NCI-H146 treated with DMSO at 0.1 percent for 48 hours (cell line): ENCODE results near the gene LAMA3.
A peak's percentile ranks its signal among the peaks of the same experiment; 100 is the strongest.

ENCODE experiments used
- DNase-seq: peaks from one replicate; lab custom pipeline; 2025; ENCODE audit not compliant: unreplicated experiment; lab: John Stamatoyannopoulos, UW

The LAMA3 gene, protein sequence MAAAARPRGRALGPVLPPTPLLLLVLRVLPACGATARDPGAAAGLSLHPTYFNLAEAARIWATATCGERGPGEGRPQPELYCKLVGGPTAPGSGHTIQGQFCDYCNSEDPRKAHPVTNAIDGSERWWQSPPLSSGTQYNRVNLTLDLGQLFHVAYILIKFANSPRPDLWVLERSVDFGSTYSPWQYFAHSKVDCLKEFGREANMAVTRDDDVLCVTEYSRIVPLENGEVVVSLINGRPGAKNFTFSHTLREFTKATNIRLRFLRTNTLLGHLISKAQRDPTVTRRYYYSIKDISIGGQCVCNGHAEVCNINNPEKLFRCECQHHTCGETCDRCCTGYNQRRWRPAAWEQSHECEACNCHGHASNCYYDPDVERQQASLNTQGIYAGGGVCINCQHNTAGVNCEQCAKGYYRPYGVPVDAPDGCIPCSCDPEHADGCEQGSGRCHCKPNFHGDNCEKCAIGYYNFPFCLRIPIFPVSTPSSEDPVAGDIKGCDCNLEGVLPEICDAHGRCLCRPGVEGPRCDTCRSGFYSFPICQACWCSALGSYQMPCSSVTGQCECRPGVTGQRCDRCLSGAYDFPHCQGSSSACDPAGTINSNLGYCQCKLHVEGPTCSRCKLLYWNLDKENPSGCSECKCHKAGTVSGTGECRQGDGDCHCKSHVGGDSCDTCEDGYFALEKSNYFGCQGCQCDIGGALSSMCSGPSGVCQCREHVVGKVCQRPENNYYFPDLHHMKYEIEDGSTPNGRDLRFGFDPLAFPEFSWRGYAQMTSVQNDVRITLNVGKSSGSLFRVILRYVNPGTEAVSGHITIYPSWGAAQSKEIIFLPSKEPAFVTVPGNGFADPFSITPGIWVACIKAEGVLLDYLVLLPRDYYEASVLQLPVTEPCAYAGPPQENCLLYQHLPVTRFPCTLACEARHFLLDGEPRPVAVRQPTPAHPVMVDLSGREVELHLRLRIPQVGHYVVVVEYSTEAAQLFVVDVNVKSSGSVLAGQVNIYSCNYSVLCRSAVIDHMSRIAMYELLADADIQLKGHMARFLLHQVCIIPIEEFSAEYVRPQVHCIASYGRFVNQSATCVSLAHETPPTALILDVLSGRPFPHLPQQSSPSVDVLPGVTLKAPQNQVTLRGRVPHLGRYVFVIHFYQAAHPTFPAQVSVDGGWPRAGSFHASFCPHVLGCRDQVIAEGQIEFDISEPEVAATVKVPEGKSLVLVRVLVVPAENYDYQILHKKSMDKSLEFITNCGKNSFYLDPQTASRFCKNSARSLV (N-terminal part only)

DNA sequence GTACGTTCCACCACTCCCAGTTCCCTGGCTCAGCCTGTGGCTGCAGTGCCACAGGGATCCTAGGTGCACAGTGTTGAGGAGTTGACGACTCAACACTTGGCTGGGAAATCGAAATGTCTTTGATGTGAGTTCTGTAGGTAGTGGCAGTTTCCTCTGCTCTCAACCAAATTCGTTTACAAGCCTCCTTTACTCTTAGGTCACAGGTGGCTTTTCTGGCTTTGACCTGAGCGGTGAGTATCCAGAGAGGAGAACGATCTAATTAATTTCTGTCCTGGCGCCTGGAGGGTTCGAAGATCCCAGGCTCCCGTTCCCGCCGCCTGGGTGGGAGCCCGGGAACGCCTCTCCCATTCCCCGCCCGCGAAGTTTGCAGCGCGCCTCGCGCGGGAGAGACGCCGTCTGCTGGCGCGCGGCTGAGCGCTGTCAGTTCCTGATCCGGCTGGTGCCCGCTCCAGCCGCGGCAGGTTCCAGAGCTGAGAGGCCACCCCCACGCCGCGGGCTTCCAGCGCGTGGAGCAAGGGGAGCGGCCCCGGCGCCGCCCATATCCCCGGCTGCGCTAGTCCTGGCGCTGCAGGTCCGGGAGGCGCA is at the start of gene LAMA3:
TSS of gene LAMA3 (plus strand) at position 423 of the 585 bp plus-strand sequence. CDS start 231 bp downstream, outside the sequence.
- DNase-seq = peak; percentile 75

DNA sequence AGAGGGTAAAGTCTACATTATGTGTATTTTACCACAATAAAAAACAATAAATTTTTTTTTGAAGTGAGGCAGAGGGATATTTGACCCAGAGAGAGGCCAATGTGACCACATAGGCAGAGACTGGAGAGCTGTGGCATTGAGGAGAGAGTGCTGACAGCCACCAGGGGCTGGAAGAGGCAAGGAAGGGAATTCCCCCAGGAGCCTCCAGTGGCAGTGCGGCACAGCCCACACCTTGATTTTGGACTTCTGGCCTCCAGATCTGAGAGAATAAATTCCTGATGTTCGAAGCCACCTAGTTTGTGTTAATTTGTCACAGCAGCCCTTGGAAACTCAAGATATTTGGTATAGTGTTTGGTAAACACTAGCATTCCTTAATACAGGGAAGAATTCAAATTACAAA is 49.2 kb upstream of the LAMA3 start:
- DNase-seq = no peak

DNA sequence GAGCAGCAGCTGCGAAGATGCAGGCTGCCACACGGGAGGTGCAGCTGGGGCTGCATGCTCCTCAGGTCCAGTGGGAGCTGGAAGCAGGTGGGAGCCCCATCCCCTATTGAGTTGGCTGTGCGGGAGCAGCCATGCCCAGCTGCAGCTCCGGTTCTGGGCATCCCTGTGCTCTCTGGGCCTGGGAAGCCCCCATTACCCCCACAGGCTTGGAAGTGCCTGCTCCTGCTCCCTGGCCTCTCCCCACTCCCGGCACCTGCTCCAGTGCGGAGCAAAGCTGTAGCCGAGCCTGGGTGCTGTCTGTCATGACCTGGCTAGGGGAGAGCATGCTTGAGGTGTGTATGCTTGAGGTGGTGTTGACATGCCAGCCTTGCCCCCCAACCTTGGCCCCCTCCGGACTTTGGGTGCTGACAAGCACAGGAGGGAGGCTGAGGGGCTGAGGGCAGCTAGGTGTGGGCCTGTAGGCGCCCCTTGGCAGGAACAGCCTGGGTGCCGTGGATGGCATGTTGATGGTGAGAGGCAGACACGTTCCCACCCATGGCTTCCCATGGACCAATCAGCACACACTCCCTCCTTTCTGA is 48.0 kb upstream of the LAMA3 start:
- no peak for DNase-seq

DNA sequence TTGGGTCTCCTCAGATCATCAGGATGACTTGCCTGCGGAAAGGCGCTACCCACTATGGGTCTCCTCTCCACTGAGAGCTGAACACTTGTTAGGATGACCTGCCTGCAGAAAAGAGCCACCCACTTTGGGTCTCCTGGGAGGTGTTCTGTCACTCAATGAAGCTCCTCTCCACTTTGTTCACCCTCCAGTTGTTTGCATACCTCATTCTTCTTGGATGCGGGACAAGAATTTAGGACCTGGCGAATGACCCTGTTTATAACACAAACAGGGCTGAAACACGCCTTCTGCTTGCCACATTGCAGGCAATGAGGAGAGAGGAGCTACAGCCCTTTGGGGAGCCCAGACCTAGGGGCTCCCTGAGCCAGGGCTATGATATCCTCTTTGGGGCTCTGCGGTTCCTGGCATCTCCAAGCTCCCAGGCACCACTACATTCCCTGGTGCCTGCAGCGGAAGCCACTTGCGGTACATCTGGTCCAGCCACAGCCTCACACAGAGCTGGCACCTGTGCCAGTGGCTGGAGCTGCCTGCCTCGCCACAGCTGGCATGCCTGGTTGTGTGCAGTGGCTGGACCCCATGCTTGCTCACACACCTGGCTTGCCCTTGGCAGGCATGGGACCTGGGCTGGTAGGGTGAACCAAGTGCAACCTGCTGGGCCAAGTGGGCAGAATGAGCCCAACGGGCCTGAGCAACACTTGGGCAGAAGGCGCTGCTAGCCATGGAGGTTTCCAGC is 47.2 kb upstream of the LAMA3 start:
- DNase-seq = no peak

DNA sequence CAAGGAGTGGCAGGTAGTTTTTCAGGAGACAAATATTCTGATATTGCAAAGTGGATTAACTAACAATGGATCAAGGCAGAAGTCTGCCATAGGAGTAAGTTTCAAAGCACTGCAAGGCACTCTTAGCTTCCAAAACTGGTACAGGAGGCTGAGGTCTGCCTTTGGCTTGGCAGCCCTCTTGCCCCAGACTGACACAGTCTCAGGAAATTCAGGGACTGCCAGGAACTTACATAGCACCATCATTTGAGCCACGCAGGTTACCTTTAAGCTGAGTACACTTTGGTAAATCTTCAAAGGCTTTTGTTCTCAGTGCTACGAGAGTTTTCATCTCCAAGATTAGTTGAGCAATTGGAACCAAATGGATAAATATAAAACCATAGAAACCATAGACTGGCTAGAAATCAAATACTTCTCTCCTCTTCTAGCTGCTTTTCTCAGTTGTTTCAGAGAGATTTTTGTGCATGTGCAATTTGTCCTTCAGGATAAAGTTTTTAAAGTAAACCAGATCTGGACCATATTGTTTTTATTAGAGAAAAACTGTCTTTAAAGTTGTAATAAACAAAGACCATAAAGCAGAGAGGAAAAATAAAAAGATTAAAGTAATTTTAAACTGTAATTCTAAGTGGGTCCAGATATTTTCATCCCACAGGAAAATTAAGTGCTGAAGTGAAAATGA is 45.3 kb upstream of the LAMA3 start:
- no peak for DNase-seq

DNA sequence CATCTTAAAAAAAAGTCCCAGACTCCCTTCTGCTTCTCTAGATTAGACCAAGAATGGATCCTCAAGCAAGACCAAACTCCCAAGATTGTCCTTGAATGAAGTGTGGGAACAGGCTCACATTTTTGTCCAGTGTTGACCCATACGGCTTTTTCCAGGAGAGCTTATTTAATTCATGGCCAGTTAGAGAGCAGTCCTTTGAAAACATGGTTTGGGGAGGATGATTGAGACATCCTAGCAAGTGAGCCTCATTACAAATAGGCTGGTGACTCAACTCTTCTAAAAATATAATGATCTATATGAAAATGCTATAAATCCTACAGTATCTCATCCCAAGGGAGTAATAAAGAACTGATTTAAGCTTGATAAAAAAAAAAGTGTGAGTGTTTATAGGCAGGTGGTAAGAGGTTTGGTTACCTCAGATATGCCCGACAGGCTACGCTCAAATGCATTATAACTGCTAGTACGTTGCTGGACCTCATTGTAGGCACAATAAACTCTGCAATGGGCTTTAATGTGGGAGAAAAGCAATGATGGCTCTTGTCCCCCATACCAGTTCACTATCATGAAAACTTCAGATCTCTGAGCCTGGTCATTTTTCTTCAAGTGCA is 43.6 kb upstream of the LAMA3 start:
- DNase-seq = no peak

DNA sequence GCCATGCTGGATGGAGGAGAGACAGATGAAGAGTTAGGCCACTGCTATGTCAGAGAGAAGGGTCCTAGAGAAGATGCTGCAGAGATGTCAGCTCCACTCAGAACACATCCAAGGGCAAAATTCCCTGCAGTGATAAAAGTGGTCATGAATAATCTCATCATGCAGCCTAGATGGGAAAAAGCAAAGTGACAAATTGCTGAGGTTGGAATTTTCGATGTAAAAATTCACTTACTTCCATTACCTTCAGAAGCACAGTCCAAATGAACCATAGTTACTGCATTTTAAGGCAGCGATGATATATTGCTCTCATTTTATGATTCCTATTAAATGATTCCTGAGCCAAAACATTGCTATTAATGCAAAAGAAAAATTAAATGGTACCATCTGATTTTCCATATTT is 43.0 kb upstream of the LAMA3 start:
- DNase-seq = no peak

DNA sequence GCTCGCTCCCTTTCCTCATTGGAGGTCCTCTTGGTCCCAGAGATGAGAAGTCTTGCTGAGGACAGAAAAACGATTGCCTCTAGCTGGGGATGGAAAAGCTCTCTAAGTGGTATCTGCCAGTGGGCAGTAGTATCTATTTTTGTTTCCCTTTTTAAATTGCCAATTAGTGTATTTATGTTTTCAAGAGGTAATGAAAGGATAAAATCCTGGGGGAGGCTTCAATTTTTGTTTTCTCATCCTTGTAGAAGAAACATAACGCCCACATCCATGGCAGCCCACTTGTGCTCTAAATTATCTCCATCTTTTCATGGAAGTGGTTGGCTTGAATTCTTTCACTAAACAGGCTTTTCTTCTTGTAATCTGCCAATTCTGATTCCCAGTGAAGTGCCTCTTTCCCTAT is 40.8 kb upstream of the LAMA3 start:
- DNase-seq = no peak

DNA sequence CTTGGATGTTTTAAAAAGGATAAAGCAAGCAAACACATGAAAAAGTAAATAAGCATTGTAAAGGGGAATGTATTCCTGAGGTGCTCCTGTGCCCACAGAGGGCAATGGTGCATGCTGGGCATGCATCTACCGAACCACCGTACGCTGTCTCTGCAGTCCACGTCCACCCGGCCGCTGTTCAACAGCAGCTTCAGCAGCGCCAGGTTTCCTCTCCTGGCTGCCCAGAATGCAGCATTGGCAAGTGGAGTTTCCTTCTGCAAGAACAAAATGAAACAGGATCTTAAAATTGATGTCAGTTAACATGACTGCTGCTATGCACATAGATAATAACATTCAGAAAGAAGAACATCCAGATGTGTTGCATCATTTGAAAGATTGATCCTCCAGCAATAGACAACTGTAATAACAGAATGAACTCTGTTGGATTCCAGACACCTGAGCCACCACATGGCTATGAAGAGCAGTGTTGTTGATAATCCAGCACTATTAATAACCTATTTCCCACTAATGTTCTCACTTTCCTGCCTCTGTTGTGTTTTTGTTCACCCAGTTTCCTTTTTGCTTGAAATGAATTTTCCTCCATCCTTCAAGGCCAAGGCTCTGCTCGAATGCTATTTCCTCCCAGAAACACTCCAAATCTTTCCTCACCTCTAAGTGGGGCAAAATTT is 40.2 kb upstream of the LAMA3 start:
- no peak for DNase-seq

DNA sequence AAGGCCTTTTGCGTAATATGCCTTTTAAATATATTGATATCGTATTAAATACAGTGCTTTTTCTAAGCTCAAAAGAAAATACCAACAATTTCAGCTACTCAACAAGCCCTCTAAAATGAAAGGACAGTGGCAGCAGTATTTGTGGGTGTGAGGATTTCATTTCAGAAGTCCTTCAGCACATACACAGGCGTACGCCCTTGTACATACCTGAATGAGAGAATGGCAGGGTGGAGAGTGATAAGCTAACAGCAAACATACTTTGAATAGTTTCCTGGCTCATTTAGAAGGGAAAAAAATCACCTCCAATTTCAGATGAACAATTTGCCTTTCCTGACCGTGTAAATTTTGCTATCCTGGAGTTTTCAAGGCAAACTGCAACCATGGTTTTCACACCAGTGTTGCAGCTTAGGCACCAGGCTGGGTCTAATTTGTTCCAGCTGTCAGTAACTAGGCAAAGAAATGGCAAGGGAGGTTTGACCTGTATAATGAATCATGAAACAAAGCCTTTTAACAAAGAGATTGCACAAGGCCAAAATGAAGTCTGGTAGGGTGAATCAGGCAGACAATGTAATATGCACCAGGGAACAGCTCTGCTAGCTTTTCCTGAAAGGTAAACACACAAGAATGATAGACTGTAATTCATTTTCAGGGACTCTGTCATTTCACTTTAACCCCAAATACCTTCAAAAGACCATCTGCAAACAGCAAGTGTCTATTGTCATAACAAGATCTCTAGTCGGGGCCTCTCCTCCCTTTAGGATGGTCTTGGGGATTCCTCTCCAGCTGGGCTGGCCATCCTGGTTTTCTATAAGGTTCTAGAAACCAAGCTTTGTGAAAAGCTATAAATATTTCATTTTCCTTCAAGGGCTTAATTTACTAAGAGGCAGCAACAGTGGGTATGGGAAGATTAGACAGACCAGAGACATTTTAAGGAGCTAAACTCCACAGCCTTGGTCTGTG is 38.0 kb upstream of the LAMA3 start:
- peak; percentile 71 for DNase-seq

DNA sequence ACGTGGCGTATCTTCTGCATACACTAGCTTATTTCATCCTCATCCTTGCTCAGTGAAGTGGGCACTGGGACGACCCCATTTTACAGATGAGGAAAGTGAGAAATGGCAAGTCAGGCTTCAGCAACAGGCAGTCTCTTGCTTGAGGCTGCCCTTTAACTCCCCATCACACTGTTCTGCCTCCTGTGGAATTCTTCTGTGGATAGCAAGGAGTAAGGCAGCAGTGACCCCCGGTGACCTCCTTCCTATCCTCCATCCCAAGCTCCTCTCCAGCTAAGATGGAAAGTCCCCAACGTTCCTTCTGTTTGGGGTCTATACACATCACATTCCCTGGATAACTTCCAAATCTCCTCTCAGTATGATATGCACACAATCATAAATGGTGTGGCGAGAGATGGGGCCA is 37.0 kb upstream of the LAMA3 start:
- DNase-seq = no peak

DNA sequence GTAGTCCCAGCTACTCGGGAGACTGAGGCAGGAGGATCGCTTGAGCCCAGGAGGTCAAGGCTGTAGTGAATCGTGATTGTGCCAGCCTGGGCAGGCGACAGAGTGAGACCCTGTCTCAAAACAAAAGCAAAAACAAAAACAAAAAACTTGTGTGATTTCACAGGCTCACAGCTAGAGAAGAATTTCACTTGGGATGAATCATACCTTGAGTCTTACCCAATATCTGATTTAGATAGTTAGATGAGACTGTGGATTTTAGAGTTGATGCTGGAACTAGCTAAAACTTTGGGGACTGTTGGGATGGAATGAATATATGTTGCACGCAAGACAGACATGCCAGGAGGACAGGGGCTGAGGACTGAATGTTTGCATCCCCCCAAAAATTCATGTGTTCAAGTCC is 31.0 kb upstream of the LAMA3 start:
- DNase-seq = no peak

DNA sequence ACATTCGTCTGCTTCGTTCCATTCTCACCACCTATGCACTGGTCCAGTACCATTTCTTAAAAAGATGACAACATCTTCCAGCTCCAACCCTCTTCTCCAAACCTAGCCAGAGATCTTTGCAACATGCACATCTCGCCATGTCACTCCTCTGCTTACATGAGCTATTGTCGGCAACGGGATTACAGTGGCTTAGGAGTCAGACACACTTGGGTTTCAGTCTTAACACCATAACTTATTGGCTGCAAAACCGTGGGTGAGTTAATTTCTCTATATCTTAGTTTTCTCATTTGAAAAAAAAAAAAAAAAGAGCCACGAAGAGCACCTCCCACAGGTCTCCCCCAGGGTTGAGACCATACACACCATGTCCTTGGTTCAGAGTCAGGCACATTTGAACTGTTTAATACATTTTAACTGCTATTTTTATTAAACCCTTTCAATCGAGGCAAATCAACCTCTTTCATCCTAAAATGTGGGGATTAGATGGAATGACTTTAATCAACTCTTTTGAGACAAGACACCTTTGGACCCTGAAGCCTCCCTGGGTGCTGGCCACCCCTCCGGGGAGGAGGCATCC is 27.4 kb upstream of the LAMA3 start:
- no peak for DNase-seq

DNA sequence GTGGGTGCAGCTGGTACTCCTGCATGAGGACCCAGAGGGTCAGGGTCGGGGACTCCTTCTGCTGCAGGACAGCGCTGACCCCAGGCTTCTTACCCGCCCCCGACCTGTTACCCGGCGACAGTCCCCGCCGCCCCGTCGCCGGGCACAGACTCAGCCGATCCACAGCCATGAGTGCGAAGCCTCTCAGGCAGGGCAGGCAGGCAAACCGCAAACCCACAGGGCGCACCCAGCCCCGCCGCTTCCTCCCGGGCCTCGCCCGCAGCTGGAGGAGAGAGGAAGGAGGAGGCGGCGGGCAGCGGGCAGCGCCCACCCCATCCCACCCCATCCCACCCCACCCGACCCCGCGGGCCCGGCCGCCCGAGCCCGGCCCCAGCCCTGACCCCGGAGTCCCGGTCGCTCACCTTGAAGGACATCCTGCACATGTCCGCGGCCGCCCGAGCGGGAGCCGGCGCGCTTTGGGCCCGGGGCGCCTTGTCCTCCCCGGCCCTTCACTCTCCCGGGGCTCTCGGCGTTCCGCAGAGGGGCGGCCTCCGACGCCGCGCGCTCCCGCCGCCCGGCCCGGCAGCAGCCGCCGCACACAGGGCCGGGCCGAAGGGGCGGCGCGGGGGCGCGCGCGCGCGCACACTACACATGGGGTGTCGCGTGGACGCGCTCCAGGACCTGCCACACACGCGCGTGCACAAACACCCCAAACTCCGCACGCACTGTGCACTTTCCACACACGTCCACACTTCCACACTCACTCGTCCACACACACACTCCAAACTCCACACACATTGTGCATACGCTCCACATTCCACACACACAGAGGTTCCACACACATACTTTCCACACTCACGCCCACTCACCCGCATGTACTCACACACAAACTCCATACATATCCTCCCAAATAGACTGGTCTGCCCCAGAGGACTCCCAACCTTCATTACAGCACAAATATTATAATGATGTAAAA is 26.7 kb upstream of the LAMA3 start, which contains the start of gene ANKRD29:
TSS of gene ANKRD29 (minus strand) at position 603 of the 955 bp plus-strand sequence. CDS start at position 422, 181 bp downstream.
- DNase-seq = no peak

DNA sequence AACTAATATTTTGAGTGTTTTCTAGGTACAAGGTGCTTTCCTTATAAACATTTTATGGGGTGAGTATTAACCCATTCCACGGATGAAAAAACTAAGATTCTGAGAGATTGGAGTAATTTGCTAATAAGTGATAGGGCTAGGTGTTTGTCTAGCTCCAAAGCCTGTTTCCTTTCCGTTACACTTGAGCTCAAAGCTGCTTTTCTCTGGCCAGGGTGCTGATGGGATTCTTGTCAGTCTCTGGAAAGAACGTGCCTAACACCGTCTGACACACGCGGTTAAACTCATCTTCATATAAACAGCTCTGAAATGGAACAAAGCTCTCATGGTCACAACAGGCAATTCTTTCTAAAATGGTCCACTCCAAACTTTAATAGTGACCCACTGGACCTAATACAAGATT is 24.6 kb upstream of the LAMA3 start:
- no peak for DNase-seq

DNA sequence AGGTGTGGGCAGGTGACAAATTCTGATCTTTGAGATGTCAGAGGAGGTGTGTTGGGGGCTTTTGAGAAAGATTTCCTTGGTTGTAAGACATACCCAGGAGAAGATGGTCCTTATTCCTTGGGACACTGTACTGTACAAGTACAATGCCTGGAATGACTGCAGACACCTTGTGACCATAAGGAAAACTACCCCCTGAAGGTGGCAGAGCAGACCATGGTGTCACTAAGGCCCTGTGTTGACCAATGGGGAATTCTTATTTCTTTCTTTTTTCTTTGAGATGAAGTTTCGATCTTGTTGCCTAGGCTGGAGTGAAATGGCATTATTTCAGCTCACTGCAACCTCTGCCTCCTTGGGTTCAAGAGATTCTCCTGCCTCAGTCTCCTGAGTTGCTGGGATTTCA is 22.1 kb upstream of the LAMA3 start:
- no peak for DNase-seq
